HG03342 (cell line): ENCODE data around the gene PLXNA2.

Source experiments
- ATAC-seq: cut with Tn5 transposase; IDR thresholded peaks from one replicate; pipeline ENCODE4 v1.9.1; 2021; ENCODE audit warnings: mild to moderate bottlenecking, moderate library complexity; ENCODE audit not compliant: unreplicated experiment

Gene PLXNA2

GRCh38 chr1:208224192-208224713 is 19.9 kb downstream of the PLXNA2 start:
- no peak for ATAC-seq

GRCh38 chr1:208223136-208223535 is 21.0 kb downstream of the PLXNA2 start:
- no peak for ATAC-seq

- no peak for ATAC-seq
Measured at GRCh38 chr1:208222376-208223126, 21.6 kb downstream of the PLXNA2 start.

GRCh38 chr1:208221291-208221622 is 22.9 kb downstream of the PLXNA2 start:
- ATAC-seq, result no peak

GRCh38 chr1:208219659-208220282 is 24.4 kb downstream of the PLXNA2 start:
- ATAC-seq, result no peak

- no peak for ATAC-seq
Measured at GRCh38 chr1:208219098-208219658, 25.0 kb downstream of the PLXNA2 start.

- ATAC-seq, result no peak
Measured at GRCh38 chr1:208218237-208219097, 25.7 kb downstream of the PLXNA2 start.

GRCh38 chr1:208217781-208218180 is 26.4 kb downstream of the PLXNA2 start:
- ATAC-seq, result no peak

- ATAC-seq, result no peak
Measured at GRCh38 chr1:208216806-208217205, 27.4 kb downstream of the PLXNA2 start.

- no peak for ATAC-seq
Measured at GRCh38 chr1:208216062-208216461, 28.1 kb downstream of the PLXNA2 start.

- ATAC-seq, result no peak
Measured at GRCh38 chr1:208215393-208215792, 28.8 kb downstream of the PLXNA2 start.

- no peak for ATAC-seq
Measured at GRCh38 chr1:208213786-208214185, 30.4 kb downstream of the PLXNA2 start.

GRCh38 chr1:208212893-208213292 is 31.3 kb downstream of the PLXNA2 start:
- no peak for ATAC-seq

GRCh38 chr1:208211921-208212843 is 32.0 kb downstream of the PLXNA2 start:
- ATAC-seq, result no peak

GRCh38 chr1:208209896-208210589 is 34.1 kb downstream of the PLXNA2 start:
- ATAC-seq, result no peak

- no peak for ATAC-seq
Measured at GRCh38 chr1:208209286-208209685, 34.9 kb downstream of the PLXNA2 start.

- no peak for ATAC-seq
Measured at GRCh38 chr1:208208132-208208487, 36.1 kb downstream of the PLXNA2 start.

- ATAC-seq, result no peak
Measured at GRCh38 chr1:208207388-208208131, 36.6 kb downstream of the PLXNA2 start.
